ENCODE measurements around the gene OLFM1.
"Not testable (repeated sequence)": the region's sequence is repeated elsewhere in the genome, so short reads cannot be mapped to it uniquely, and the experiment has no call there.

Gene OLFM1

GRCh38 chr9:135109650-135110049 lies 22.2 kb downstream of the OLFM1 start:
- no peaks in the 10 kb centered on the region for H3K36me3 ChIP-seq (ENCODE audit: insufficient read depth, low read length)
- no peaks in the 10 kb centered on the region for H3K79me2 ChIP-seq (ENCODE audit: control insufficient read depth, insufficient read depth, low read length, unreplicated experiment)
- H3K4me1 ChIP-seq (ENCODE audit: control insufficient read depth, insufficient read depth, low read length, unreplicated experiment), result no peaks in the 10 kb centered on the region
- no peak overlapping the region for H3K27ac ChIP-seq (ENCODE audit: low read depth, low read length)
- no peak overlapping the region for H2AFZ ChIP-seq (ENCODE audit: low read length, unreplicated experiment)
- no peak overlapping the region for H3K4me3 ChIP-seq (ENCODE audit: low read depth, low read length)
- no peaks in the 10 kb centered on the region for H3K27me3 ChIP-seq (ENCODE audit: insufficient read depth, low read length)

- no peak overlapping the region for H2AFZ ChIP-seq (ENCODE audit: low read length, unreplicated experiment)
- no peak overlapping the region for H3K4me3 ChIP-seq (ENCODE audit: low read depth, low read length)
- H3K79me2 ChIP-seq (ENCODE audit: control insufficient read depth, insufficient read depth, low read length, unreplicated experiment), result no peaks in the 10 kb centered on the region
- no peak overlapping the region for H3K27ac ChIP-seq (ENCODE audit: low read depth, low read length)
- H3K27me3 ChIP-seq (ENCODE audit: insufficient read depth, low read length), result no peaks in the 10 kb centered on the region
- no peaks in the 10 kb centered on the region for H3K4me1 ChIP-seq (ENCODE audit: control insufficient read depth, insufficient read depth, low read length, unreplicated experiment)
- no peaks in the 10 kb centered on the region for H3K36me3 ChIP-seq (ENCODE audit: insufficient read depth, low read length)
These were observed 22.9 kb downstream of the OLFM1 start for GRCh38 chr9:135110416-135110815.

- not testable (repeated sequence) for H3K27me3 ChIP-seq (ENCODE audit: insufficient read depth, low read length); H3K4me1 ChIP-seq (ENCODE audit: control insufficient read depth, insufficient read depth, low read length, unreplicated experiment); H3K79me2 ChIP-seq (ENCODE audit: control insufficient read depth, insufficient read depth, low read length, unreplicated experiment); H2AFZ ChIP-seq (ENCODE audit: low read length, unreplicated experiment); H3K36me3 ChIP-seq (ENCODE audit: insufficient read depth, low read length); H3K4me3 ChIP-seq (ENCODE audit: low read depth, low read length); H3K27ac ChIP-seq (ENCODE audit: low read depth, low read length)
These were observed 24.1 kb downstream of the OLFM1 start for GRCh38 chr9:135111600-135111999.

GRCh38 chr9:135116371-135116770 lies 28.9 kb downstream of the OLFM1 start:
- no peaks in the 10 kb centered on the region for H3K27me3 ChIP-seq (ENCODE audit: insufficient read depth, low read length)

GRCh38 chr9:135116881-135117280 lies 29.4 kb downstream of the OLFM1 start:
- Histone ChIP-seq H3K4me1 (ENCODE audit: control insufficient read depth, insufficient read depth, low read length, unreplicated experiment) (no peaks in the 10 kb centered on the region), H3K27ac (ENCODE audit: low read depth, low read length) (no peak overlapping the region), H2AFZ (ENCODE audit: low read length, unreplicated experiment) (no peak overlapping the region), H3K36me3 (ENCODE audit: insufficient read depth, low read length) (no peaks in the 10 kb centered on the region), H3K4me3 (ENCODE audit: low read depth, low read length) (no peak overlapping the region), H3K27me3 (ENCODE audit: insufficient read depth, low read length) (no peaks in the 10 kb centered on the region), H3K79me2 (ENCODE audit: control insufficient read depth, insufficient read depth, low read length, unreplicated experiment) (no peaks in the 10 kb centered on the region)

More at GRCh38 chr9:135116371-135116770, 28.9 kb downstream of the OLFM1 start:
- Histone ChIP-seq H3K27ac (ENCODE audit: low read depth, low read length) (no peak overlapping the region), H3K4me3 (ENCODE audit: low read depth, low read length) (no peak overlapping the region), H2AFZ (ENCODE audit: low read length, unreplicated experiment) (no peak overlapping the region), H3K4me1 (ENCODE audit: control insufficient read depth, insufficient read depth, low read length, unreplicated experiment) (no peaks in the 10 kb centered on the region), H3K79me2 (ENCODE audit: control insufficient read depth, insufficient read depth, low read length, unreplicated experiment) (no peaks in the 10 kb centered on the region), H3K36me3 (ENCODE audit: insufficient read depth, low read length) (no peaks in the 10 kb centered on the region)

GRCh38 chr9:135117281-135117680 lies 29.8 kb downstream of the OLFM1 start:
- Histone ChIP-seq H2AFZ (ENCODE audit: low read length, unreplicated experiment) (no peak overlapping the region), H3K79me2 (ENCODE audit: control insufficient read depth, insufficient read depth, low read length, unreplicated experiment) (no peaks in the 10 kb centered on the region), H3K4me3 (ENCODE audit: low read depth, low read length) (no peak overlapping the region), H3K27me3 (ENCODE audit: insufficient read depth, low read length) (no peaks in the 10 kb centered on the region), H3K4me1 (ENCODE audit: control insufficient read depth, insufficient read depth, low read length, unreplicated experiment) (no peaks in the 10 kb centered on the region), H3K27ac (ENCODE audit: low read depth, low read length) (no peak overlapping the region), H3K36me3 (ENCODE audit: insufficient read depth, low read length) (no peaks in the 10 kb centered on the region)

GRCh38 chr9:135119496-135120064 lies 32.1 kb downstream of the OLFM1 start:
- no peak overlapping the region for H3K27ac ChIP-seq (ENCODE audit: low read depth, low read length)
- H3K27me3 ChIP-seq (ENCODE audit: insufficient read depth, low read length), result 0 out of 2 replicates have a peak, but pooled peaks cover 3% of the 10 kb centered on the region
- H3K4me3 ChIP-seq (ENCODE audit: low read depth, low read length), result no peak overlapping the region
- no peaks in the 10 kb centered on the region for H3K36me3 ChIP-seq (ENCODE audit: insufficient read depth, low read length)
- no peaks in the 10 kb centered on the region for H3K4me1 ChIP-seq (ENCODE audit: control insufficient read depth, insufficient read depth, low read length, unreplicated experiment)
- no peak overlapping the region for H2AFZ ChIP-seq (ENCODE audit: low read length, unreplicated experiment)
- H3K79me2 ChIP-seq (ENCODE audit: control insufficient read depth, insufficient read depth, low read length, unreplicated experiment), result no peaks in the 10 kb centered on the region

- H2AFZ ChIP-seq (ENCODE audit: low read length, unreplicated experiment), result no peak overlapping the region
- H3K36me3 ChIP-seq (ENCODE audit: insufficient read depth, low read length), result no peaks in the 10 kb centered on the region
- H3K27me3 ChIP-seq (ENCODE audit: insufficient read depth, low read length), result 0 out of 2 replicates have a peak, but pooled peaks cover 3% of the 10 kb centered on the region
- H3K79me2 ChIP-seq (ENCODE audit: control insufficient read depth, insufficient read depth, low read length, unreplicated experiment), result no peaks in the 10 kb centered on the region
- no peaks in the 10 kb centered on the region for H3K4me1 ChIP-seq (ENCODE audit: control insufficient read depth, insufficient read depth, low read length, unreplicated experiment)
- H3K27ac ChIP-seq (ENCODE audit: low read depth, low read length), result no peak overlapping the region
- no peak overlapping the region for H3K4me3 ChIP-seq (ENCODE audit: low read depth, low read length)
These were observed 32.8 kb downstream of the OLFM1 start for GRCh38 chr9:135120249-135120648.

- 0 out of 2 replicates have a peak, but pooled peaks cover 3% of the 10 kb centered on the region for H3K27me3 ChIP-seq (ENCODE audit: insufficient read depth, low read length)
- no peak overlapping the region for H3K27ac ChIP-seq (ENCODE audit: low read depth, low read length)
- no peak overlapping the region for H2AFZ ChIP-seq (ENCODE audit: low read length, unreplicated experiment)
- H3K4me3 ChIP-seq (ENCODE audit: low read depth, low read length), result no peak overlapping the region
- H3K4me1 ChIP-seq (ENCODE audit: control insufficient read depth, insufficient read depth, low read length, unreplicated experiment), result no peaks in the 10 kb centered on the region
- no peaks in the 10 kb centered on the region for H3K36me3 ChIP-seq (ENCODE audit: insufficient read depth, low read length)
- no peaks in the 10 kb centered on the region for H3K79me2 ChIP-seq (ENCODE audit: control insufficient read depth, insufficient read depth, low read length, unreplicated experiment)
These were observed 34.8 kb downstream of the OLFM1 start for GRCh38 chr9:135122316-135122715.

GRCh38 chr9:135123126-135123772 lies 35.8 kb downstream of the OLFM1 start:
- Histone ChIP-seq H2AFZ (ENCODE audit: low read length, unreplicated experiment) (no peak overlapping the region), H3K27me3 (ENCODE audit: insufficient read depth, low read length) (0 out of 2 replicates have a peak, but pooled peaks cover 3% of the 10 kb centered on the region), H3K36me3 (ENCODE audit: insufficient read depth, low read length) (no peaks in the 10 kb centered on the region), H3K4me3 (ENCODE audit: low read depth, low read length) (no peak overlapping the region), H3K79me2 (ENCODE audit: control insufficient read depth, insufficient read depth, low read length, unreplicated experiment) (no peaks in the 10 kb centered on the region), H3K27ac (ENCODE audit: low read depth, low read length) (no peak overlapping the region), H3K4me1 (ENCODE audit: control insufficient read depth, insufficient read depth, low read length, unreplicated experiment) (no peaks in the 10 kb centered on the region)

GRCh38 chr9:135123773-135124134 lies 36.3 kb downstream of the OLFM1 start:
- Histone ChIP-seq H3K27ac (ENCODE audit: low read depth, low read length) (no peak overlapping the region), H3K4me3 (ENCODE audit: low read depth, low read length) (no peak overlapping the region), H3K27me3 (ENCODE audit: insufficient read depth, low read length) (peaks cover 3% of the 10 kb centered on the region; the same call in 1 of the 2 replicates), H3K4me1 (ENCODE audit: control insufficient read depth, insufficient read depth, low read length, unreplicated experiment) (no peaks in the 10 kb centered on the region), H3K79me2 (ENCODE audit: control insufficient read depth, insufficient read depth, low read length, unreplicated experiment) (no peaks in the 10 kb centered on the region), H3K36me3 (ENCODE audit: insufficient read depth, low read length) (no peaks in the 10 kb centered on the region), H2AFZ (ENCODE audit: low read length, unreplicated experiment) (no peak overlapping the region)

Measured in ACC112 (cell line).